GM19397 (cell line): ENCODE measurements around the gene CACNA1H.

Experiments
- ATAC-seq: cut with Tn5 transposase; IDR thresholded peaks from one replicate; pipeline ENCODE4 v1.9.1; 2021; ENCODE audit warnings: mild to moderate bottlenecking, moderate library complexity; ENCODE audit not compliant: unreplicated experiment

The CACNA1H gene

DNA sequence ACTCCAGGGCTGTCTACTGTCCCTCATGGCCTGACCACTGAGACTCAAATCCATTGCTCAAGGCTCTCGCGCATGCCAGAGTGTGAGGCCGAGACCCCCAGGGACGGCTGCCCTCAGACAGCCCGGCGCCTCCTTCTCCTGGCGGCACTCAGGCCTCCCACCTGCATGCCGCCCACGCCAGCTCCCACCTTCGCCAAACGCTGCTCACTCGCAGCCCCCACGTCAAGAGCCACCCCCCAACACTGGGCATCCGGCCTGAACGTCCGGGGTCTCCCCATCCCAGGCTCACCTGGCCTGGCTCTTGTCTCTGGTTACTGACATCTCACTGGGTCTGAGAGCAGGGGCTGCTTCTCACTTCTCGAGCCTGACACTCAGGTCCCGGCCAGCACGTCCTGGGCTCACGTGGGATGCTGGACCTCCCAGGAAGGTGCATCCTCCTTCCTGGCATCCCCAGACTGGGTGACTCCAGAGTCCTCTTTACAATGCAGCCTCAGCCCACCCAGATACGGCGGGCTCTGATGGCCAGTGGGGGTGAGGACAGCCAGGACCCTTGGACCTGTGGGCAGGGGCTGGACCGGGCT, 12.2 kb upstream of the CACNA1H start:
- ATAC-seq: no peak

- no peak for ATAC-seq
Observed at GRCh38 chr16:1141191-1141590, 11.7 kb upstream of the CACNA1H start.

DNA sequence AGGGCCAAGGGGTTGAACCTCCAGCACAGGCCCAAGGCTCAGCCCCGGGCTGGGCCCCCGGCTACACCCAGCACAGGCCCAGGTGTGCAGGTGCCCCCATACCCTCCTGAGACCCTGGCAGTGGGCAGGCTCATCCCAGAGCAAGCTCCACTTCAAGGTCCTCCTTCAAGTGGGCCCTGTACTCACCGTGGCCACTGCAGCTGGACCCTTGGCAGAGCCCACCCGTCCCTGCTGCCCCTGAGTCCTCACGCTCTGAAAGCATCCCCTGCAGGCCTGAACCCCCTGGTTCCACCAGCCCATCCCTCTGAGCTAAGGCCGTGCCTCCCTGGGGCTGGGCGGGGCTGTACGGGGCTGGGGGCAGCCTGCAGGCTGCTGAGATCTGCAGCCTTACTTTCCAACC, 11.2 kb upstream of the CACNA1H start:
- no peak for ATAC-seq

DNA sequence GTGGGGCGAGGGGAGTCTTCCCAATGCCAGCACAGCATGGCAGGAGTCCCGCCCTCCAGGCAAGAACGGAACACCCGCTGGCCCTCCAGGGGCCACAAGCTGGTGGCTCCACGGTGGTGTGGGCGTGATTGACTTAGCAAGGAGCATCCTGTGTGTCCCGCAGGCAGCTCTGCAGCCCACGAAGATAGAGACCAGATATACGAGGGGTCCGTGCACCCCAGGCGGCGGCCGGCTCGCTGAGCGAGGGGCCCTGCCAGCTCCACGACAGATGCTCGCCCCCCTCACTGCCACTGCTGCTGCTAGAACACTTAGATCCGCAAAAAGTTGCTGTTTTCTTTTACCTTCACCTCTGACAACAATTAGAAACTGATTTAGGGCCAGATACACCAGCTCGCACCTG, 10.0 kb upstream of the CACNA1H start:
- ATAC-seq: no peak

- ATAC-seq: no peak
Observed at GRCh38 chr16:1143761-1144450, 9.0 kb upstream of the CACNA1H start.

GRCh38 chr16:1144476-1145382, 8.2 kb upstream of the CACNA1H start:
- ATAC-seq: no peak

DNA sequence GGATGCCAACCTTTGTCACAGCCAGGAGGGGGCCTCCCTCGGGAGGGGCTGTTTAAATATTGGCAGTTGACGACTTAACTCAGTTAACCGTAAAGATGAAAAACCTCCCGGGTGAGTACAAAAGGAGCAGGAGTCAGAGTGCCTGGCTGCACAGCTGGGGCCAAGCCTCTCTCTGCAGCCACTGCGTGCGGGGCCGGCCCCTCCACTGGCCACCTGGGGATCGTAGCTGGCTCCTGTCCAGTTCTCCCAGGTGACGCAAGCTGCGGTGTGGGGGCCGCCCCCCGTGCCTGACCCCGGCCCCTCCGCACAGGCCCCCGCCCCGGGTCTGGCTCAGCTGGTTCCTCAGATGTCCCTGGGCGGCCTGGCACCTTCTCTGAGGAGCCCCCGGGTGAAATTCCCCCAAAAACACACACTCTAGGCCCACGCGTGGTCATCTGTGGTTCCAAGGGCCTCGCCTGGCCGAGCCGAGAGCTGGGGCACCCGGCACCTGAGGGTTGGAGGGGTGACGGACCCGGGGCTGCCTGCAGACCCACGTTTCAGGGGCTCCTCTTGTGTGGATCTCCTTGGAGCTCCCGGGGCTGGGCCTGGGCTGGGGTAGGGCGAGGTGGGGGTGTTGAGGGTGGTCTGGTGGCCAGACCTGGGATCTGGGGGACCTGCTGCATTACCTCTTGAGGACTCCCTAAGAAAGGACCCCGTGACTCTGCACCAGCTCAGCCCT, 7.4 kb upstream of the CACNA1H start:
- ATAC-seq: no peak

DNA sequence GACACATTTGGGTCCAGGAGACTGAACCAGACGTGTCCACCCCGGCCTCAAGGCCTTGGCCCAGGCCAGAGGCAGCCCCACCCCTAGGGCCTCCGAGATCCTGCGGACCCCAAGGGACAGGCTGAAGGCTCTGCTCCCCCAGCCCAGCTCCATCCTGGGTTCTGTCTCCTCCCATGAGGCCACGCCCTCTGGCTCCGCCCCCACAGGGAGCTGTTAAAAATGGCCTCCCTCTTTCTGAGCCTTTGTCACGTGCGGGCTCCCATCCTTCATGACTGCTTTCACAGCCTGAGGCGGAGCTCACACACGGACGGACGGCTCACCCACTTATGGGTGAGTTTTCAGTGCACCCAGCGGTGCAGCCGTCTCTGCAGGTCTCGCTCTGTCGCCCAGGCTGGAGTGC, 6.5 kb upstream of the CACNA1H start:
- ATAC-seq: no peak

DNA sequence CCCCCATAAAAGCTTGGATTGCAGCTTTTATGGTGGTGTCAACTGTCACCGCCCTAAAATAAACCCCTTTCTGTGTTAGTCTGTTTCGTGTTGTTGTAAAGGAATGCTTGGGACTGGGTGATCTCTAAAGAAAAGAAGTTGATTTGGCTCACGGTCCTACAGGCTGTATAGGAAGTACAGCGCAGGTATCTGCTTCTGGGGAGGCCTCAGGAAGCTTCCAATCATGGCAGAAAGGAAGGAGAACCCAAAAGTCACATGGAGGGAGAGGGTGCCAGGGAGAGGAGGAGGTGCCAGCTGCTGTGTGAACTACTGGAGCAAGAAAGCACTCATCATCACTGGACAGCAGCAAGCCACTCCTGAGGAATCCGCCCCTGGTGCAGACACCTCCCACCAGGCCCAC, 5.9 kb upstream of the CACNA1H start:
- ATAC-seq: no peak

DNA sequence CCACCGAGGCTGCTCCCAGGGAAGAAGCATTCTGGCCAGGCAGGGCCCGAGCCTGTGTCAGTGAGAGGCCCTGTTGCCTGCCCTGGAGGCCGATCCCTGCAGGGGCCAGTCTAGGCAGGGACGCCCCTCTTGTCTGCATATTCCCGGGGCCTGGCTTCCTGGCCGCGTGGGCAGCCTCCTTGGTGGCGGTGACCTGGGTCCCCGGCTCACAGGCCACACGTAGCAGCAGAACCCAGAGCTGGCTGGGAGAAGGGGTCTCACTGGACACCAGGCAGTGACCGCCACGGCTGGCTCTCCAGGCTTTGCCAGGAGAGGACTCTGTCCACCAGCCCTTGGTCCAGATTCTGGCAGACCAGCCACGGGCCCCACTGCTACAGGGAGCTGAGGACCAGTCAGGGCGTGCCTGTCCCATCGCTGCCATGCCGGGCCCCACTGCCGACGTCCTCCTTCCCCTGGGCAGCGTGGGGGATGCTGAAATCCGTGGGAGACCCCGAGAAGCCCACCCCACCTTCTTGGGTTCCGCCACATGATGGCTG, 3.7 kb upstream of the CACNA1H start:
- ATAC-seq: no peak

DNA sequence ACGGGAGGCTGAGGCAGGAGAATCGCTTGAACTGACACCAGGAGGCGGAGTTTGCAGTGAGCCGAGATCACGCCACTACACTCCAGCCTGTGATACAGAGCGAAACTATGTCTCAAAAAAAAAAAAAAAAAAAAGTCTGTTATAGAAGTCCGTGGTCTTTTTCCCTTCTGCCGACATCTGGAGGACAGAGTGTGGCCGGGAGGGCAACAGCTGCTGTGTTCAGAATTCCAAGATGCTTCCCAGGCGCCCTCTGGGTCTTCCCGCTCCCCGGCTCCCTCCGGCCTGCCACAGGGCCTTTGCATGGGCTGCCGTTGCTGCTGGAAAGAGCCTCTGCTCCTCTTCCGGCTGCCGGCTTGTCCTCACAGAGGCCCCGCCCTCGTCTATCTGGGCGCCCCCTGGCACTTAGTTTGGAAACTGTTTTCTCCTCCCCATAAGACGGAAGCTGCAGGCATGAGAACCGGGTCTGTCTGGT, 2.4 kb upstream of the CACNA1H start:
- no peak for ATAC-seq

DNA sequence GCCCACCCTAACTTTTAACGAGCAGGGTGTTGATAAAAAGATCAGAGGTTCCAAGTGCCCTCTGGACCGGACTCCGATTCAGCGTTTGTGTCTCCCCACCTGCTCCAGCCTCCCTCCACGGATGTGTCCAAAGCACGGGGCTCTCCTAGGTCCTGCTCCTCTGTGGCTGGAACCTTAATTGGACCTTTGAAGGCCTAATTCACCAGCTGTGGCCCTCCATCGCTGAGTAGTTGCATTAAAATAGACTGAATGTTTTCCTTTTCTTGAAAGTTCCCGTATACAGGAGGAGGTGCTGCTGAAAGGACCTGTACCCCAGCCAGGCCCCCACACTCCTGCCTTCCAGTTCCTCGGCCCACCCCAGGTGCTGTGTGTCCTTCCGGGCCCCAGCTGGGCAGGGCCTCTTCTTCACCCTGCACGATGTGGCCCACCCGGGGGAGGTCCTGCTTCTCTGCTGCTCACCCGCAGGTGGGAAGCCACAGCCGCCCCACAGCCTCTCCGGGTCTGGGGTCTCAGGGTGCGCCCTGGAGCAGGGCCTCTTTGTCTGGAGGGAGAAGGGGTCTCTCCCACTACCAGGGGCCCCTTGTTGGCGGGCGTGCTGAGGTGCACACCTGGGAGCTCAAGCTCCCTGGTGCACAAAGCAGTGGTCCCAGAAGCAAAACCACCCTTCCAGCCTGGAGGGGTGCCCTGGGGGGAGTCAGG, 1.3 kb upstream of the CACNA1H start:
- no peak for ATAC-seq

GRCh38 chr16:1152123-1152638, 725 bp upstream of the CACNA1H start:
- no peak for ATAC-seq

DNA sequence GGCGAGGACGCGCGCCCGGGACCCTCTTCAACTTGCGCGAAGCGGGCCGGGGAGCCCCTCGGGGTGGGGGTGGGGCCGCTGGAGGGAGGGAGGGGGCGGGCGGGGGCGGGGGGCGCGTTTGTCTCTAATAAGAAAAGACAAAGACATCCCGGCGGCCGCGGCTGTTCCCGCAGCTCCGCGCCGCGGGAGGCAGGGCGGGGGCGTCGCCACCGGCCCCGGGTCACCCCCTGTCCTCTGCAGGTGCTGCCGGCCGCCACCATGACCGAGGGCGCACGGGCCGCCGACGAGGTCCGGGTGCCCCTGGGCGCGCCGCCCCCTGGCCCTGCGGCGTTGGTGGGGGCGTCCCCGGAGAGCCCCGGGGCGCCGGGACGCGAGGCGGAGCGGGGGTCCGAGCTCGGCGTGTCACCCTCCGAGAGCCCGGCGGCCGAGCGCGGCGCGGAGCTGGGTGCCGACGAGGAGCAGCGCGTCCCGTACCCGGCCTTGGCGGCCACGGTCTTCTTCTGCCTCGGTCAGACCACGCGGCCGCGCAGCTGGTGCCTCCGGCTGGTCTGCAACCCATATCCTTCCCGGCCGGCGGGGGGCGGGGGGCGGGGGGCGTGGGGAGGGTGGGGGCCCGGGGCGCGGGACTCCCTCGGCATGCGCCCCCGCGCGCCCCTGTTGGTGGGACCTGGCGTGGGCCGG, 714 bp downstream of the CACNA1H start:
- ATAC-seq: no peak

DNA sequence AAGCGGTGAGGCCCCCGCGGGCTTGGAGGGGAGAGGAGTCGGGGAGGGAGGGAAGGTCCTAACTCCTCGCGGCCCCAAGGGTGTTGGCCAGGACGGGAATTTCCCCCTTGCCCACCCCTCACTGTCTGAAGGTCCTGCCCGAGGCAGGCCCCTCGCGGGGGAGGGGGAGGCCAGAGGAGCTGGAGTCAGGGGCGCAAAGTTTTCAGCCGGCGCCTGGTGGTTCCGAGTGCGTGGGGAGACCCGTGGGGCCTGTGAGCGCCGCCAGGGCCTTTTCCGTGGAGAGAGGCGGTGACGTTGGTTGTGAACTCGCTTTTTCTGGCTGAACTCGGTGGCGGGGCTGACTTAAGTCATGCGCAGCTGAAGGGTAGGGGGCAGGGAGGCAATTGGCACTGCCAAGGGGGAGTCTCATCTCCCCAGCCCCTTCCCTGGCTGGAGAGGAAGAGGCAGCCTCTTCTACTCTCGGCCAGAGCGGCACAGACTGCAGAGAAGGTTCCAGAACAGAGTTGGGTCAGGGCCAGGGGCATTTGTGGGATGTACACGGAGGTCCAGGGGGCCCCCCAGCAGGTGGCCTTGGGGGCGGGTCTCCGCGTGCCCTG, 1.5 kb downstream of the CACNA1H start:
- no peak for ATAC-seq

GRCh38 chr16:1154887-1155331, 2.0 kb downstream of the CACNA1H start:
- no peak for ATAC-seq

GRCh38 chr16:1155353-1156054, 2.6 kb downstream of the CACNA1H start:
- ATAC-seq: no peak
